ENCODE measurements around the gene SBNO1. TPM values are rescaled to one million over a fixed set of nuclear protein-coding genes. Genes with fewer than 3 reads are reported as not detected.
"Not testable (repeated sequence)": the region's sequence is repeated elsewhere in the genome, so short reads cannot be mapped to it uniquely, and the experiment has no call there.

The SBNO1 gene
- total RNA-seq, 2 experiments from 2014 or later, result 38.9 to 39.9 TPM

DNA sequence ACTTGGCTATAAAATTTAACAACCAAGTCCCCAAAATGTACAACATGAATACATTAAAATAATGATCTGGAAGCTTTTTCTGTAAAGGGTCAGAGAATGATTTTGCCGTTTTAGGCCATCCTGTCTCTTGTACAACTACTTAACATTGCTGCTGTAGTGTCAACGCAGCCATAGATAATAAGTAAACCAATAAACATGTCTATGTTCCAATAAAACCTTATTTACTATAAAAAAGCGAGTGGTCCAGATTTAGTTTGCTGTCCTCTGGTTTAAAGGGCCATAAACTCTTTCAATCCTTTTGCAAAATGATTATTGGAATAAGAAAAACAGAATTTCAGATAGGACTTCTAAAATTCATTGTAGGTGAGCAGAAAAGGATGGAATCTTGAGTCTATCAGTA, 29.2 kb downstream of the SBNO1 start:
- Mint-ChIP-seq H3K4me1 (ENCODE audit: low read depth) (peaks cover 2% of the 10 kb centered on the region), H3K36me3 (ENCODE audit: low read depth) (peaks cover 47% of the 10 kb centered on the region), H3K27ac (no peak overlapping the region), H3K4me3 (no peak overlapping the region), H3K9me3 (ENCODE audit: insufficient read depth) (no peaks in the 10 kb centered on the region), H3K27me3 (ENCODE audit: low read depth) (no peaks in the 10 kb centered on the region)
- no peak for DNase-seq
- CTCF ChIA-PET, result no interaction called here
- ATAC-seq, result no peak
- POLR2A ChIA-PET, result no interaction called here

DNA sequence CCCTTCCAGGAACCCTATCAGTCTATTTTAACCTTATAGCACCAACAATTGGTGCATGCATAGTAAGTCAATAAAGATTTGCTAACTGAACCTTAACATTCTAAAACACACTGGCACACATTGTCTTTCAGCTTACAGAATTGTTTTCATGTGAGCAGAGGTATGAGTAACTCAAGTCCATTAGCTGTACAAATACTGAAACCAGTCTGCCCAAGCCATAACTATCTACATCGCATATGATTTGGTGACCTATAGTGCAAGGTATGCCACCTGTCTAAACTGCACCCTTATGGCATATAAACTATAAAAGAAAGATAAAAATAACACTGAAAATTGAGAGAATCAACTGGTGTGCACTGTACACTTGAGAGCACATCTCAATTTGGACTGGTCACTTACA, 34.8 kb downstream of the SBNO1 start:
- no peak for ATAC-seq
- H3K27me3 Mint-ChIP-seq (ENCODE audit: low read depth), result no peaks in the 10 kb centered on the region
- H3K9me3 Mint-ChIP-seq (ENCODE audit: insufficient read depth), result no peaks in the 10 kb centered on the region
- H3K4me3 Mint-ChIP-seq, result no peak overlapping the region
- CTCF ChIA-PET, result interaction anchor here (1.0 kb wide), 1 partner anchor 36 kb away, joined by 4 read pairs; no protein-coding TSS in a partner anchor
- H3K27ac Mint-ChIP-seq, result no peak overlapping the region
- DNase-seq, result no peak
- POLR2A ChIA-PET, result no interaction called here
- no peaks in the 10 kb centered on the region for H3K4me1 Mint-ChIP-seq (ENCODE audit: low read depth)
- peaks cover 49% of the 10 kb centered on the region for H3K36me3 Mint-ChIP-seq (ENCODE audit: low read depth)

DNA sequence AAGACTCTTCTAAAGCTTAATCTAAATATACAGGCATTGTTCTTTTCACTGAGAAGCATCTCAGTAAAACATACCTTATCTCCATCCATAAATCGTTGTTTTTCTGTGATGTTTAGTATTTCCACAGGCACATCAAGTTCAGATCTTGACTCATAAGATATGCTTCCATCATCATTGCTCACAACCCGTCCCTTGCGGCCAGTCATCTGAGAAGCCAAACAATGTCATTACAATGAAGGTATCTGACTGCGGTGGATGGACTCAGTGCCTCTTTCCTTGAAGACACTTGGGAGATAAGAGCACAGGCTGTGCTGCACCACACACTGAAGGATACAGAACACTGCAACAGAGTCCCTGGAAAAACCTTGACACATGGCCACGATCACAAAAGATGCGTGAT, 44.8 kb downstream of the SBNO1 start:
- Mint-ChIP-seq H3K4me1 (ENCODE audit: low read depth) (no peaks in the 10 kb centered on the region), H3K27me3 (ENCODE audit: low read depth) (no peaks in the 10 kb centered on the region), H3K9me3 (ENCODE audit: insufficient read depth) (no peaks in the 10 kb centered on the region), H3K27ac (no peak overlapping the region), H3K36me3 (ENCODE audit: low read depth) (peaks cover 50% of the 10 kb centered on the region), H3K4me3 (no peak overlapping the region)
- POLR2A ChIA-PET, result no interaction called here
- DNase-seq (no peak), ATAC-seq (no peak)
- CTCF ChIA-PET, result no interaction called here

DNA sequence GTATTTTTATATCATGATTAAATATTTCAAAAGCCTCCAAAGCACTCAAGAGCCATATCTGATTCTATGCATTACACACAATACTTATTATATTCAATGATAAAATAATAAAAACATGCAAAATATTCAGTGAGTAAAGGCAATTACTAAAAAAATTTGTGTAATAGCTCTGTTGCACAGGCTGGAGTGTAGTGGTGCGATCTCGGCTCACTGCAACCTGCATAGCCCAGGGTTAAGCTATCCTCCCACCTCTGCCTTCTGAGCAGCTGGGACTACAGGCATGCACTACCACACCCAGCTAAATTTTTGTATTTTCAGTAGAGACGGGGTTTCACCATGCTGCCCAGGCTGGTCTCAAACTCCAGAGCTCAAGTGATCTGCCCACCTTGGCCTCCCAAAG, 45.4 kb downstream of the SBNO1 start:
- no peak overlapping the region for H3K27ac Mint-ChIP-seq
- ChIA-PET POLR2A (no interaction called here), CTCF (no interaction called here)
- no peaks in the 10 kb centered on the region for H3K4me1 Mint-ChIP-seq (ENCODE audit: low read depth)
- ATAC-seq (no peak), DNase-seq (no peak)
- no peaks in the 10 kb centered on the region for H3K27me3 Mint-ChIP-seq (ENCODE audit: low read depth)
- no peak overlapping the region for H3K4me3 Mint-ChIP-seq
- no peaks in the 10 kb centered on the region for H3K9me3 Mint-ChIP-seq (ENCODE audit: insufficient read depth)
- peaks cover 49% of the 10 kb centered on the region for H3K36me3 Mint-ChIP-seq (ENCODE audit: low read depth)

GRCh38 chr12:123313046-123313445, 51.6 kb downstream of the SBNO1 start:
- H3K27me3 Mint-ChIP-seq (ENCODE audit: low read depth); H3K4me1 Mint-ChIP-seq (ENCODE audit: low read depth); H3K27ac Mint-ChIP-seq; DNase-seq; H3K9me3 Mint-ChIP-seq (ENCODE audit: insufficient read depth); CTCF ChIA-PET; H3K4me3 Mint-ChIP-seq; ATAC-seq: not testable (repeated sequence)
- H3K36me3 Mint-ChIP-seq (ENCODE audit: low read depth), result peaks cover 54% of the 10 kb centered on the region
- POLR2A ChIA-PET, result interaction anchor here (0.6 kb wide), 1 partner anchor 84 kb away, joined by 5 read pairs; no protein-coding TSS in a partner anchor

DNA sequence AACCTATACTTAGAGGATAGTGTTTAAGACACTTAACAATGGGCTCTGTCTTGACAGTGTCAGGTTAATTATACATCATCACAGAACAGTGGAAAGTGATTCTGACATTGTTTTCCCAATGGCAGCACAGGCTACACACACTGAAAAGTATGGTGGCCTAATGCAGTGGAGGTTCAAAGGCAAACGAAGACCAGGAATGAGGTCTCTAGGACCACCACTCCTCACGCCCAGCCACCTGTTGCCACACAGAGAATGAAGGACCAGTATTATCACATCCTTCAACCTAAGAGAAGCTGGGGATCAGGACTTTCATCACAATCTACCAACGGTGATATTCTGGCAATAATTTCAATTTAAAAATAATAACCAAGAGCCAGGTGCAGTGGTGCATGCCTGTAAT, 58.4 kb downstream of the SBNO1 start:
- H3K27me3 Mint-ChIP-seq (ENCODE audit: low read depth), result no peaks in the 10 kb centered on the region
- CTCF ChIA-PET, result interaction anchor here (1.1 to 1.3 kb wide), 2 partner anchors 42 to 60 kb away, joined by 3 read pairs; no protein-coding TSS in a partner anchor
- H3K36me3 Mint-ChIP-seq (ENCODE audit: low read depth), result peaks cover 50% of the 10 kb centered on the region
- ATAC-seq (no peak), DNase-seq (no peak)
- H3K4me1 Mint-ChIP-seq (ENCODE audit: low read depth), result no peaks in the 10 kb centered on the region
- POLR2A ChIA-PET, result no interaction called here
- no peak overlapping the region for H3K4me3 Mint-ChIP-seq
- no peak overlapping the region for H3K27ac Mint-ChIP-seq
- H3K9me3 Mint-ChIP-seq (ENCODE audit: insufficient read depth), result no peaks in the 10 kb centered on the region

GRCh38 chr12:123305136-123305535, 59.5 kb downstream of the SBNO1 start:
- H3K4me1 Mint-ChIP-seq (ENCODE audit: low read depth), result no peaks in the 10 kb centered on the region
- no peaks in the 10 kb centered on the region for H3K9me3 Mint-ChIP-seq (ENCODE audit: insufficient read depth)
- no peaks in the 10 kb centered on the region for H3K27me3 Mint-ChIP-seq (ENCODE audit: low read depth)
- ATAC-seq, result no peak
- POLR2A ChIA-PET, result no interaction called here
- CTCF ChIA-PET, result no interaction called here
- no peak for DNase-seq
- H3K4me3 Mint-ChIP-seq, result no peak overlapping the region
- H3K36me3 Mint-ChIP-seq (ENCODE audit: low read depth), result peaks cover 48% of the 10 kb centered on the region
- peak overlapping the region; percentile 22 for H3K27ac Mint-ChIP-seq

DNA sequence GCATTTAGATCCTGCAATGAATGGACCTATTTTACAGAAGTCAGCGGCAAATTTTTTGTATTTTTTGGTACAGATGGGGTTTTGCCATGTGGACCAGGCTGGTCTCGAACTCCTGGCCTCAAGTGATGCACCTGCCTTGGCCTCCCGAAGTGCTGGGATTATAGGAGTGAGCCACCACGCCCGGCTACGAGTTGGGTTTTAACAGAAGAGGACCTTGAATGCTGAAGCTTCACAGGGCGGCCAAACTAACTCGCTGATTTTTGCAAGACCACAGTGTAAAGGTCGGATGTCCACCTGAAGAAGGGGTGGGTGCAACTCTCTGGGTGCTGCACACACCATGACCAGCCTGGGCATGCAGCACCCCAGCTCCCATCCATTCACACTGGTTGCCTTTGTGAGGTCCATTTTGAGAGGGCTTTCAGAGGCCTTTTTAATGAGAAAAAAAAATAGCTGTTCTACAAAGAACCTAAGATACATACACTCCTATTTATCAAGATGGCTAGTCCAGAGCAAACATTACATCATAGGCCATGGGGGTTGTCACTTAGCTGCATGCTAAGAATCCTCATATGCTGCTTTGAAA, 71.4 kb downstream of the SBNO1 start:
- POLR2A ChIA-PET, result no interaction called here
- Mint-ChIP-seq H3K27me3 (ENCODE audit: low read depth) (no peaks in the 10 kb centered on the region), H3K4me1 (ENCODE audit: low read depth) (no peaks in the 10 kb centered on the region), H3K27ac (no peak overlapping the region), H3K4me3 (no peak overlapping the region), H3K36me3 (ENCODE audit: low read depth) (peaks cover 47% of the 10 kb centered on the region), H3K9me3 (ENCODE audit: insufficient read depth) (no peaks in the 10 kb centered on the region)
- DNase-seq (no peak), ATAC-seq (no peak)
- CTCF ChIA-PET, result interaction anchor here (1.0 kb wide), 1 partner anchor 55 kb away, joined by 3 read pairs; no protein-coding TSS in a partner anchor

DNA sequence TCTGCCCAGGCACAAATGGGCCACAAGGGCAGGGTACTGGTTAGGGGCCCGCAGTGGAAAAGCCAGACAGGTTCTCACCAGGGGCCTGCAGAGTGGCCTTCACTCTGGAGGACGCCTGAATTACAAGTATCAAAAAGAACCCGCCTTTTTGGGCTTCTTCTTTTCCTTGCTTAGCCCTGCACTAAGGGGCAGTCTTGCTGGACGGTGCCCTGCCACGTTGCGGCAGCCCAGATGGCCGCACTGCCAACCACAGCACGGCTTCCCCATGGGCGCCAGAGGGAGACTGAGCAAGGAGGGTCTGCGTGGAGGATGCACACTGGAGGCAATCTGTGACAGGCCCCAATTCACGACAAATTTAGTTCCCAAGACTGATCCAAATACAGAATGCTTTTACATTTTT, 74.7 kb downstream of the SBNO1 start:
- CTCF ChIA-PET, result no interaction called here
- H3K36me3 Mint-ChIP-seq (ENCODE audit: low read depth), result peaks cover 31% of the 10 kb centered on the region
- no peak overlapping the region for H3K27ac Mint-ChIP-seq
- H3K4me3 Mint-ChIP-seq, result no peak overlapping the region
- H3K4me1 Mint-ChIP-seq (ENCODE audit: low read depth), result no peaks in the 10 kb centered on the region
- ATAC-seq (peak; percentile 23), DNase-seq (no peak)
- no peaks in the 10 kb centered on the region for H3K27me3 Mint-ChIP-seq (ENCODE audit: low read depth)
- POLR2A ChIA-PET, result no interaction called here
- H3K9me3 Mint-ChIP-seq (ENCODE audit: insufficient read depth), result no peaks in the 10 kb centered on the region

DNA sequence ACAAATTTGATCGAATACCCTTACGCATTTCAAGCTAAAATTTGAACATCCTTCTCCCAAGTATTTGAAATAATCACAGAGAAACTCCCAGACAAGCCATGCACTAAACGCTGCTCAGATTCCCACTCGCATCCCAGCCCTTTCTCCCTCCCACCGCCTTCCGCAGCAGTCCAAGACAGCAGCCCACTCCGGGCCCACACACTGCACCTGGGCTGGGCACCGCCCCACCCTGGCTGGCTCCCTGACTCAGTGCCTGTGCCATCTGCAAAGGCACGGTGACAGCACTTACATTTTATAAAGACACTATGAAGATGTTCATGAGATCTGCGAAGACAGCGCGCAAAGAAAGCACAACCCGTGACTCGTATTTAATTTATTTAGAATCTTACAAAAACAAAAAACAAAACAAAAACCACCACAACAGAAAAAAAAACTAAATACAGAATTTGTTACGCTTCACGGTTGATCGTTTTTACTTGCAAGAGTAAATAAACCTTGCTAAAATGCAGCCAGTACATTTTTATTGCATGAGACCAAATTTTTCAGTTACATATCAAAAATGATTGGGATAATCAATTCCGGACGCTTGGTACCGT, 75.8 kb downstream of the SBNO1 start:
- CTCF ChIA-PET, result no interaction called here
- no peak for DNase-seq
- peak overlapping the region; percentile 62 for H3K27ac Mint-ChIP-seq
- peaks cover 24% of the 10 kb centered on the region for H3K36me3 Mint-ChIP-seq (ENCODE audit: low read depth)
- no peaks in the 10 kb centered on the region for H3K9me3 Mint-ChIP-seq (ENCODE audit: insufficient read depth)
- H3K4me3 Mint-ChIP-seq, result no peak overlapping the region
- no peaks in the 10 kb centered on the region for H3K4me1 Mint-ChIP-seq (ENCODE audit: low read depth)
- no peak for ATAC-seq
- no peaks in the 10 kb centered on the region for H3K27me3 Mint-ChIP-seq (ENCODE audit: low read depth)
- POLR2A ChIA-PET, result no interaction called here

GRCh38 chr12:123286652-123287373, 77.8 kb downstream of the SBNO1 start:
- DNase-seq, result no peak
- Mint-ChIP-seq H3K36me3 (ENCODE audit: low read depth) (peaks cover 16% of the 10 kb centered on the region), H3K4me3 (no peak overlapping the region), H3K9me3 (ENCODE audit: insufficient read depth) (no peaks in the 10 kb centered on the region), H3K27me3 (ENCODE audit: low read depth) (no peaks in the 10 kb centered on the region), H3K27ac (no peak overlapping the region), H3K4me1 (ENCODE audit: low read depth) (no peaks in the 10 kb centered on the region)
- ChIA-PET POLR2A (no interaction called here), CTCF (interaction anchor here (0.6 kb wide), 1 partner anchor 1643 kb away, joined by 3 read pairs; no protein-coding TSS in a partner anchor)
- no peak for ATAC-seq

- no peaks in the 10 kb centered on the region for H3K4me1 Mint-ChIP-seq (ENCODE audit: low read depth)
- no peak for ATAC-seq
- POLR2A ChIA-PET, result no interaction called here
- H3K27me3 Mint-ChIP-seq (ENCODE audit: low read depth), result no peaks in the 10 kb centered on the region
- H3K9me3 Mint-ChIP-seq (ENCODE audit: insufficient read depth), result no peaks in the 10 kb centered on the region
- no peak for DNase-seq
- CTCF ChIA-PET, result no interaction called here
- no peak overlapping the region for H3K4me3 Mint-ChIP-seq
- no peak overlapping the region for H3K27ac Mint-ChIP-seq
- H3K36me3 Mint-ChIP-seq (ENCODE audit: low read depth), result peaks cover 7% of the 10 kb centered on the region
These were observed 80.0 kb downstream of the SBNO1 start for GRCh38 chr12:123284669-123285068.
